Sigmoid colon (tissue), 4 donors: Measurements from ENCODE around the gene RB1.

Experiments used
- CTCF ChIP-seq, 4 experiments: fragments of 450-650 bp in 3 of 4; fragments of 200-600 bp in 1 of 4; IDR thresholded peaks; one replicate each; pipeline ENCODE4 v1.5.1; 2016 to 2019; ENCODE audit warnings: antibody characterized with exemption in 4 of 4, mild to moderate bottlenecking in 3 of 4, moderate library complexity in 2 of 4
- EP300 ChIP-seq, 4 donors: sonication (generic); formaldehyde crosslinking; IDR thresholded peaks; one replicate each; pipeline ENCODE4 v1.6.1; 2017; ENCODE audit warnings: antibody characterized with exemption in 4 of 4
- POLR2A ChIP-seq, 2 donors: fragments of 450-650 bp; IDR thresholded peaks; one replicate each; pipeline ENCODE4 v1.6.1; 2016; ENCODE audit warnings: antibody characterized with exemption in 2 of 2, mild to moderate bottlenecking in 2 of 2, moderate library complexity in 2 of 2
- POLR2AphosphoS5 ChIP-seq, 4 donors: sonication (generic); formaldehyde crosslinking; IDR thresholded peaks; one replicate each; pipeline ENCODE4 v1.6.1; 2017; ENCODE audit warnings: antibody characterized with exemption in 4 of 4

GRCh38 chr13:48431987-48432615 lies 128.6 kb downstream of the RB1 start:
- TF ChIP-seq CTCF (IDR thresholded peaks at IDR 0.05) (no peak), POLR2A (IDR thresholded peaks at IDR 0.05) (no peak), POLR2AphosphoS5 (IDR thresholded peaks at IDR 0.05) (no peak), EP300 (IDR thresholded peaks at IDR 0.05) (no peak)
